DLD1 (cell line): Measurements from ENCODE around the gene NCL.
"Not testable (repeated sequence)": the region's sequence is repeated elsewhere in the genome, so short reads cannot be mapped to it uniquely, and the experiment has no call there.

Experiments used
- in situ Hi-C: cut with HindIII; loops from 2 replicates; pipeline ENCODE4 v1.10.0; 2017; ENCODE audit warnings: low sequenced_read_pairs

Gene NCL

DNA sequence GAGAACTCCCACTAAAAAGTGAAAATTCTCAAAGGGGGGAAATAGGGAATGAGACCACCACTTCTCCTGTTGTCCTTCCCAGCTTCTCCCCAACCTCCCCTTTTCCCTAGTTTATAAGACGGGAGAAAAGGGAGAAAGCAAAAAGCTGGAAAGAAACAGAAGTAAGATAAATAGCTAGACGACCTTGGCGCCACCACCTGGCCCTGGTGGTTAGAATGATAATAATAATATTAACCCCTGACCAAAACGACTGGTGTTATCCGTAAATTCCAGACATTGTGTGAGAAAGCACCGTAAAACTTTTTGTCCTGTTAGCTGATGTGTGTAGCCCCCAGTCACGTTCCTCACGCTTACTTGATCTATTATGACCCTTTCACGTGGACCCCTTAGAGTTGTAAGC is 56.0 kb downstream of the NCL start:
- in situ Hi-C loops, result not testable (repeated sequence)

GRCh38 chr2:231407686-231408085 is 56.6 kb downstream of the NCL start:
- in situ Hi-C loops, result not testable (repeated sequence)

GRCh38 chr2:231405601-231406367 is 58.5 kb downstream of the NCL start:
- in situ Hi-C loops, result not testable (repeated sequence)

DNA sequence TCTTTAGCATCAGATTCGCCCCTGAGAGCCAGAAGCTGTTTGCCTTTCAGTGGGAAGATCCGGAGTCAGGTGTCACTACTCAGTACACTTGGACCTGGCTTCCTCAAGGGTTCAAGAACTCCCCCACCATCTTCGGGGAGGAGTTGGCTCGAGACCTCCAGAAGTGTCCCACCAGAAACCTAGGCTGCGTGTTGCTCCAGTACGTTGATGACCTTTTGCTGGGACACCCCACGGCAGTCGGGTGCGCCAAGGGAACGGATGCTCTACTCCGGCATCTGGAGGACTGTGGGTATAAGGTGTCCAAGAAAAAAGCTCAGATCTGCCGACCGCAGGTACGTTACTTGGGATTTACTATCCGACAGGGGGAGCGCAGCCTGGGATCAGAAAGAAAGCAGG is 60.1 kb downstream of the NCL start:
- in situ Hi-C loops, result not testable (repeated sequence)
